HG03469 (cell line): ENCODE measurements around the gene SESTD1.
"Not testable (repeated sequence)": the region's sequence is repeated elsewhere in the genome, so short reads cannot be mapped to it uniquely, and the experiment has no call there.

Experiments
- ATAC-seq: cut with Tn5 transposase; IDR thresholded peaks from one replicate; pipeline ENCODE4 v1.9.1; 2021; ENCODE audit warnings: mild to moderate bottlenecking, moderate library complexity, moderate number of reproducible peaks; ENCODE audit not compliant: unreplicated experiment

The SESTD1 gene

GRCh38 chr2:179124282-179124681 is 140.3 kb downstream of the SESTD1 start:
- no peak for ATAC-seq

- no peak for ATAC-seq
These were observed 141.4 kb downstream of the SESTD1 start for GRCh38 chr2:179123272-179123662.

GRCh38 chr2:179107737-179108136 is 156.9 kb downstream of the SESTD1 start:
- peak; percentile 38 for ATAC-seq

DNA sequence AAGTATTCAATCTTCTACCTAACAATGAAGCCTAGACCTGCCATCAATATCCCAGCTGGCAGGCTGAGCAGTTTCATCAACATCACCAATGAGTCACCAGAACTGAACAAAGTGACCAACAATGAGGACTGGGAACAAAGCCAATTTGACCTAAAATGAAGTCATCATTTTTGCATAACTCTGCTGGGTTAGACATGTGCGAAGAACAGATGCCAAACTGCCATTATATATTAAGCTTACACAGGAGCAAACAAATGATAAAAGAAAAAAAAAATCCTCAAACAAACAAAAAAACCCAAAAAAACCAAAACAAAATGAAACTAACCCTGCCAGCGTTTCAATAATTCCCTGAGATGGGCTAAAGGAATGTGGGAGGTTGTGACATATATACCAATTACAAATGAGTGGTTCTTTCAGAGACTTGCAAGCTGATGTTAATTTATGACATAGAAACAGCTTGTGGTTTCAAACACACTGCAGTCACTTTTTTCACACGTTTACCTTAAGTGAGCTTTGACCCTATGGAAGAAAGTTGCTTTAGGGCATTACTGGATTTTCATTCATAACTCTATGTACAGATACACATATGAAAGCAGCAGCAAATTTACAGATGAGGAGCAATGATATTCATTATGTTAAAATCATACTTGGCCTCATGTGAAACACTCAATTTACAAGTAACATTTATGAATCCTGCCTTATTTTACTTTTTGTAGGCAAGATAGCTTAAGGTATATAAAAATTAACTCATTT is 157.8 kb downstream of the SESTD1 start:
- ATAC-seq: peak; percentile 85

DNA sequence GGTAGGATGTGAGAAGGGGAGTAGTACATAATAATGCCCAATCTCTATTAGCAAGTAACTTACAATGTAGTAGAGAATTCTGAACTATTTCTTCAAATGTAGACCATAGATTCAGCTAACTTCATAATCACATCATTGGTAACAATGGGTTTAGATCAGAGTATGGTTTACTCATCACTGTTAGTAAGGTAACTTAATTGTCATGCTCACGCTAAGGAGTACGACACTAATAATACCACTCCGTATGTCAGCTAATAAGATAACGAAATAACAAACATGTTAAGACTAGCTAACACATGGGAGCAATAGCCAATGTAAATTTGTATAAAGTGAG is 158.3 kb downstream of the SESTD1 start:
- ATAC-seq: no peak

DNA sequence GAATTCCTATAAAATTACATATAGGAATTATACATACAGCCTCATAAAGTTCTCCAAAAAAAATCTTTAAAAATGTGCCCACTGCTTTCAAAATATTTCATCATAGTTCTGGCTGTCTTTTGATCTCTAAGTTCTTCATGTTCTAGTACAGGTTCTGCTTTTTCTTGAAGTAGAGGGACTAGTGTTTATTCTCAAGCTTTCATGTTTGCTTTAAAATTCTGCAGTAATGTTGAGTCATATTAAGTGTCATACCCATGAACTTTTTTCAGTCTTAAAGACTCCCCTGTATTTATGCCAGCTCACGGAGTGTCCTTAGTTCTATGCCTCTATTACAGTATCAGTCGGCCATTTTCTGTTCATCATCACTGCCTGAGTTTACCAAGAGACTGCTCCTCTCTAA is 159.9 kb downstream of the SESTD1 start:
- ATAC-seq: no peak

- ATAC-seq: no peak
These were observed 166.4 kb downstream of the SESTD1 start for GRCh38 chr2:179098080-179098689.

DNA sequence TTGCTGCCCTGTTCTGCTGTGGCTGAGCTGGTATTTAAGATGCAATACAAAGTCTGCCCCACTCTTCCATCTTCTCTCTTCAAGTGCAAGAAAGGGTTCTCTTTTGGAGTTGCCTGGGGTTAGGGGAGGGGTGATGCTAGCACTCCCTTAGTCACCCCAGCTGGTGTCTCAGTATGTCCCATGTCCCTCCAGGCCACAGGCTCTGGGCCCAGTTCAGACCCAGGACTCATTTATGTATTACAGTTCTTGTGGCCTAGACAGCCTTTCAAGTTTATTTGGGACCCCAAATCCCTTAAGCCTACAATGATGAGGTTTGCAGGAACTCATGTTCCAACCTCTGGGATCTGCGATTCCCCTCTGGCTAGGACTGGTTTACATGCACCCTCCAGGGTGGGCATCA is 167.5 kb downstream of the SESTD1 start:
- ATAC-seq: no peak

DNA sequence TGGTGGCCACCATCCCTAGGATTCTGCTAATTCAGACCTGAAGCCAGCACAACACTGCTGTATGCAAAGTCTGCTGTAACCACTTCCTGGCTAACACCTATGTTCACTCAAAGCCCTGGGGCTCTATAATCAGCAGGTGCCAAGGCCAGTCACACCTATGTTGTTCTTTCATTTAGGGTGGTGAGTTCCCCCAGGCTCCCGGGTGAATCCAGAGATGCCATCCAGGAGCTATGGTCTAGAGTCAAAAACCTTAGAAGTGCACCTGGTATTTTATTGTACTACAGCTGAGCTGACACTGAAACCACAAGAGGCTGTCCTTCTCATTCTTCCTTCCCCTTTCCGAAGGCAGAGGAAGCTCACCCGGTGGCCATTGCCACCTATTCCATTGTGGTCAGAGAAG is 168.5 kb downstream of the SESTD1 start:
- ATAC-seq: peak; percentile 96

GRCh38 chr2:179092912-179093311 is 171.7 kb downstream of the SESTD1 start:
- not testable (repeated sequence) for ATAC-seq

DNA sequence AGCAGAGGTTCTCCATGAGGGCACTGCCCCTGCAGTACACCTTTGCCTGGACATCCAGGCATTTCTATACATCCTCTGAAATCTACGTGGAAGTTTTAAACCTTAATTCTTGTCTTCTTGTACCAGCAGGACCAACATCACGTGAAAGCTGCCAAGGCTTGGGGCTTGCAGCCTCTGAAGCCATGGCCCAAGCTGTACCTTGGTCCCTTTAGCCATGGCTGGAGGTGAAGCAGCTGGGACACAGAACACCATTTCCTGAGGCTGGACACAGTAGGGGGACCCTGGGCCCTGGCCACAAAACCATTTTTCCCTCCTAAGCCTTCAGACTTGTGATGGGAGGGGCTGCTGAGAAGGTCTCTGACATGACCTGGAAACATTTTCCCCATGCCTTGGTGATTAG is 181.9 kb downstream of the SESTD1 start:
- no peak for ATAC-seq

DNA sequence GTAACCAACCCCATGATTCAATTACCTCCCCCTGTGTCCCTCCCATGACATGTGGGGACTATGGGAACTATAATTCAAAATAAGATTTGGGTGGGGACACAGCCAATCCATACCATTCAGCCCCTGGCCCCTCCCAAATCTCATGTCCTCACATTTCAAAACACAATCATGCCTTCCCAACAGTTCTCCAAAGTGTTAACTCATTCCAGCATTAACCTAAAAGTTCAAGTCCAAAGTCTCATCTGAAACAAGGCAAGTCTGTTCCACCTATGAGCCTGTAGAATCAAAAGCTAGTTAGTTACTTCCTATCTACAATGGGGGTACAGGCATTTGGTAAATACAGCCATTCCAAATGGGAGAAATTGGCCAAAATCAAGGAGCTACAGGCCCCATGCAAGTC is 182.7 kb downstream of the SESTD1 start:
- ATAC-seq: no peak

DNA sequence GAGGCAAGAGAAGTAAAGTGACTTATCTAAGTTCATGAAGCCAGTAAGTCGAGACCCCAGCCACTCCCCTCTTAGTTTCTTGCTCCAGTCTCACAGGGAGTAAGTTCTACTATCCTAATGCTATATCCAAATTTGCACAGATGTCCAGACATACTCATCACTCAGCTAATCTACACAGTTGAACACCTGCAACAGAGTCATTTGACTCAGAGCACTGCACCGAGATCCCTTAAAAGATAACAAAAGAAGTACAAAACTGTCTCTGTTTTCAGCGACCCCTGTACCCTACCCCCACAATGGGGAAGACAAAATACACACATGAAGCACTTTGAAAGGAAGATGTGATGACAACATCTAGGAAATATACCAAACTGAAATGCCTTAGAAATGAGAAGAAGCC is 192.1 kb downstream of the SESTD1 start:
- ATAC-seq: no peak

- ATAC-seq: no peak
These were observed 192.7 kb downstream of the SESTD1 start for GRCh38 chr2:179071810-179072355.

GRCh38 chr2:179070895-179071294 is 193.7 kb downstream of the SESTD1 start:
- no peak for ATAC-seq

DNA sequence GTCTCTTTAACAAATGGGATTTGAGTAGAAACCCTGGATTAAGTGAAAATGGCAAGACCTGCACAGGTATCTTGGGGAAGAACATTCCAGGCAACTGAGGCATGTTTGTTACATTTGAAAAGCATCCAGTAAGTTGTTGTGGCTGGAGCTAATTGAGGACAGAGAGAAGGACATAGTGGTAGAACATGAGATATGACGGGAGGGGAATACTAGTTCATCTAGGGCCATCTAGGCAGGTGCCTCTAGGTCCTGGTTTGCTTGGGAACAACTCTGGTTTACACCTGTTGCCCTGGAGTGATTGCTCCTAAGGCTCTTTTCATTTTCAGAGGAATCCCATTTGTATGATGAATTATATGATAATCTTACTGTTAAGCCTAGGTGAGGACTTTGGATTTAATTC is 194.9 kb downstream of the SESTD1 start:
- no peak for ATAC-seq

DNA sequence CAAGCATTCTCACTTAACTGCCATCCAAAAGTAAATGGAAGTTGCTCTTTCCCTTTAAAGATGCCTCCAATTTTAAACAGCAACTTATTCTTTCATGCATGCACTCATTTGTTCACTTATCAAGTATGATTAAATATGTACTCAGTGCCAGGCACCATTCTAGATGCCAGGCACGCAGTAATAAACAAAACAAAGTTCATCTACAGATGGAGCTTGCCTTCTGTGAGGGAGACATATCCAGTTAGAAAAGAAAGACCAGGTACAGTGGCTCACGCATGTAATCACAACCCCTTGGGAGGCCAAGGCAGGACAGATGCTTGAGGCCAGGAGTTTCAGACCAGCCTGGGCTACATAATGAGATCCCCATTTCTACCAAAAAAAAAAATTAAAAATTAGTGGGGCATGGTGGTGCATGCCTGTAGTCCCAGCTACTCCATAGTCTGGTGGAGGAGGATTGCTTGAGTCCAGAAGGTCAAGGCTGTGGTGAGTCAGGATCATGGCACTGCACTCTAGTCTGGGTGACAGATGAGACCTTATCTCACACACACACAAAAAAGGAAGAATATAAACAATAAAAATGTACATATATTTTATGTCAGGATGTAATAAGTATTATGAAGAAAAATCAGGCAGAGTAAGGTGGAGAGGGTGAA is 195.5 kb downstream of the SESTD1 start:
- no peak for ATAC-seq

DNA sequence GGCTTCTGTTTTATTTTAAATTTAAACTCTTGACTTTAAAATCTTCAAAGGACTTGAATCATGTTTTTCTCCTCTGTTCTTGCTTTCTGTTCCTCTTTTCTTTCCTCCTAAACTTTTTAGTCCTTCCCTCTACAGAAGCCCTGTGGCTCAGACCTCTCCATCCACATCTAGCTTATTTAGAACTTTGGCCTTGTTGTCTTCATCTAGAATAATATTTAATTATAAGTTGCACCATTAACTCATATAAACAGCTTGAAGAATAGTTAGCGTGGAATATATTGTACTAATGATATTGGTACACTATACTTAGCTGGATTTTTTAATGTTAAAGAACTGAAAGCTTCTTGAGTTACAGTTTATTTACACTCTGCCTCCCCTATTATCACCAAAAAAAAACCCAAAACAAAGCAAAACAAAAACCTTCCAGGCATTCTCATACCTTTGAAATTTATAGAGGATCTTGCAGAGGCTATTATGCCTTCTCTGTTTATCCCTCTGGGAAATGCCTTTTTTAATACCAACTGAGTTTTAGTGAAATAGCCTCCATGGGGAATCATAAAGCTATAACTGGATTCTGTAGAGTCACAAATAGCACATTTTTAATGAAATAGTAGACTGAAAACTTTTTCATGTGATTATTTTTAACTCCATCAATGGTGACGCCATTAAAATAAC is 205.5 kb downstream of the SESTD1 start:
- no peak for ATAC-seq

DNA sequence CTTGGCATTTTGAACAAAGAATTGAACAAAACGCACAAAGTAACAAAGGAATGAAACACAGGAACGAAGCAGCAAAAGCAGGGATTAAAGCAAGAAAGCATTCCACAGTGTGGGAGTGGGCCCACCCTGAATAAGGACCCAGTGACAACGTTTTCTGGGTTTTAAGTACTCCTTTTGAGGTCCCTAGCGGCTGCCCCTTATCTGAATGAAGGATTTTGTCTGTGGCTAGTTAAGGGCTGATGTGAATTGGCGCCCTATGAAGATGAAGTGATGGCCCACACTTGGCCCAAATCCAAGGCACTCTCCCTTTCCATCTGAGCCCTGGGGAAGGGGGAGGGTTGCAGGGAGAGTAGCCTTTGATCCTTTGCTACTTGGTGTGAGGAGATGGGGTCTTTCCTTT is 206.9 kb downstream of the SESTD1 start:
- ATAC-seq: no peak

- not testable (repeated sequence) for ATAC-seq
These were observed 211.1 kb downstream of the SESTD1 start for GRCh38 chr2:179053568-179053967.
